Nucleus accumbens (tissue), 56 donors: Measurements from ENCODE around the gene CSF1R.
"Not testable (repeated sequence)": the region's sequence is repeated elsewhere in the genome, so short reads cannot be mapped to it uniquely, and the experiment has no call there.

Experiments used
- DNase-seq, 56 donors: peaks; one replicate each; lab custom pipeline; 2025; lab: John Stamatoyannopoulos, UW

The CSF1R gene

GRCh38 chr5:150058480-150059126 is 27.8 kb downstream of the CSF1R start:
- peak in 9 of 56 donors; percentile 19 to 49 (median 23) for DNase-seq

GRCh38 chr5:150057996-150058395 is 28.4 kb downstream of the CSF1R start:
- DNase-seq, result no peak

GRCh38 chr5:150057511-150057910 is 28.8 kb downstream of the CSF1R start:
- DNase-seq, result no peak

GRCh38 chr5:150057052-150057451 is 29.3 kb downstream of the CSF1R start:
- DNase-seq, result no peak

- DNase-seq, result no peak
Measured at GRCh38 chr5:150056075-150056443, 30.3 kb downstream of the CSF1R start.

GRCh38 chr5:150055326-150056074 is 30.9 kb downstream of the CSF1R start:
- no peak for DNase-seq

- DNase-seq, result no peak
Measured at GRCh38 chr5:150054569-150054968, 31.8 kb downstream of the CSF1R start.

GRCh38 chr5:150053713-150054392 is 32.5 kb downstream of the CSF1R start:
- no peak for DNase-seq

GRCh38 chr5:150052956-150053712 is 33.2 kb downstream of the CSF1R start:
- DNase-seq, result no peak

- no peak for DNase-seq
Measured at GRCh38 chr5:150052226-150052955, 34.0 kb downstream of the CSF1R start.

- no peak for DNase-seq
Measured at GRCh38 chr5:150051657-150052195, 34.6 kb downstream of the CSF1R start.

- DNase-seq, result not testable (repeated sequence)
Measured at GRCh38 chr5:150050172-150050811, 36.1 kb downstream of the CSF1R start.

GRCh38 chr5:150046031-150046430 is 40.3 kb downstream of the CSF1R start:
- no peak for DNase-seq

GRCh38 chr5:150045549-150045948 is 40.8 kb downstream of the CSF1R start:
- no peak for DNase-seq

GRCh38 chr5:150044712-150045111 is 41.6 kb downstream of the CSF1R start:
- DNase-seq, result no peak

- no peak for DNase-seq
Measured at GRCh38 chr5:150044329-150044681, 42.0 kb downstream of the CSF1R start.

GRCh38 chr5:150043657-150044328 is 42.6 kb downstream of the CSF1R start:
- DNase-seq, result no peak

GRCh38 chr5:150042459-150042858 is 43.9 kb downstream of the CSF1R start:
- no peak for DNase-seq

GRCh38 chr5:150038547-150038946 is 47.8 kb downstream of the CSF1R start:
- no peak for DNase-seq
